Fibroblast of skin of back (primary cell): Measurements from ENCODE around the gene SLC29A4. TPM values are rescaled to one million over a fixed set of nuclear protein-coding genes. Genes with fewer than 3 reads are reported as not detected.
"Not testable (repeated sequence)": the region's sequence is repeated elsewhere in the genome, so short reads cannot be mapped to it uniquely, and the experiment has no call there.

Experiments used
- DNase-seq: peaks from one replicate; pipeline ENCODE4 v3.0.0-alpha.2; 2013
- polyA plus RNA-seq, 2 experiments: library from polyadenylated mRNA; unstranded; fragments of 120-200 nt; gene quantifications; one replicate each; pipeline ENCODE4 v1.2.1, GENCODE V29; 2013; ENCODE audit not compliant: insufficient read length in 2 of 2

SLC29A4 gene, protein sequence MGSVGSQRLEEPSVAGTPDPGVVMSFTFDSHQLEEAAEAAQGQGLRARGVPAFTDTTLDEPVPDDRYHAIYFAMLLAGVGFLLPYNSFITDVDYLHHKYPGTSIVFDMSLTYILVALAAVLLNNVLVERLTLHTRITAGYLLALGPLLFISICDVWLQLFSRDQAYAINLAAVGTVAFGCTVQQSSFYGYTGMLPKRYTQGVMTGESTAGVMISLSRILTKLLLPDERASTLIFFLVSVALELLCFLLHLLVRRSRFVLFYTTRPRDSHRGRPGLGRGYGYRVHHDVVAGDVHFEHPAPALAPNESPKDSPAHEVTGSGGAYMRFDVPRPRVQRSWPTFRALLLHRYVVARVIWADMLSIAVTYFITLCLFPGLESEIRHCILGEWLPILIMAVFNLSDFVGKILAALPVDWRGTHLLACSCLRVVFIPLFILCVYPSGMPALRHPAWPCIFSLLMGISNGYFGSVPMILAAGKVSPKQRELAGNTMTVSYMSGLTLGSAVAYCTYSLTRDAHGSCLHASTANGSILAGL
- polyA plus RNA-seq (2013, experiment 1 of 2; ENCODE audit: insufficient read length): 6.7 TPM
- polyA plus RNA-seq (2013, experiment 2 of 2; ENCODE audit: insufficient read length): 7.5 TPM

DNA sequence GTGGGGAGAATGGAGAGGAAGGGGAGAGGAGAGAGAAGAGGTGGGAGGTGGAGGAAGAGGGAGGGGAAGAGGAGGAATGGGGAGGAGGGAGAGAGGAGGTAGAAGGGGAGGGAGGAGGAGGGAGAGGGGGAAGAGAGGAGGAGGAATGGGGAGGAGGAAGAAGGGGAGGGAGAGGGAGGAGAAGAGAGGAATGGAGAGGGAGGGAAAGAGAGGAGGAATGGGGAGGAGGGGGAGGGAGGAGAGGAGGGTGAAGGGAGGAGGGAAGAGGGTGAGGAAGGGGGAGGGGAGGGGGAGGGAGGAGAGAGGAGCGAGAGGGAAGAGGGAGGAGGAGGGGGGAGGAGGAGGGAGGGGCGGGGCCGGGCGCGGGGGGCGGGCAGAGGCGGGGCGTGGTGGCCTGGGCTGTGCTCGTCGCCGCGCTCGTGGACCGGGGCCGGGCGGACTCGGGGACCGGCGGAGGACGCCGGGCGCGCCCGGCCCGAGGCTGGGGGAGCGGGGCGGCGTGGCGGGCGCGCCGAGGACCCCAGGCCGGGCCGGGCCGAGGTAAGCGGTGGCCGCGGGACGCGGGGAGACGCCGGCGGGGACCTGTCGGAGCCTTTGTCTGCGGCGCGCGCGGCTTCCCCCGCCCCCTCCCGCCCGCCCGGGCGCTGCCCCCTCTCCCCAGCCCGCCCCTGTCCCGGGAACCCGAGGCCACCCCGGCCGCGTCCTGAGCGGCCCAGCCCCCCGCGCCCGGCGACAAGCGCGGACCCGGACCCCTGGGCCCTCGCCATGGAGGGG, at the start of gene SLC29A4:
TSS of gene SLC29A4 (plus strand) at position 401 of the 774 bp plus-strand sequence. CDS start 4,874 bp downstream, outside the sequence.
- DNase-seq: peak; percentile 36

DNA sequence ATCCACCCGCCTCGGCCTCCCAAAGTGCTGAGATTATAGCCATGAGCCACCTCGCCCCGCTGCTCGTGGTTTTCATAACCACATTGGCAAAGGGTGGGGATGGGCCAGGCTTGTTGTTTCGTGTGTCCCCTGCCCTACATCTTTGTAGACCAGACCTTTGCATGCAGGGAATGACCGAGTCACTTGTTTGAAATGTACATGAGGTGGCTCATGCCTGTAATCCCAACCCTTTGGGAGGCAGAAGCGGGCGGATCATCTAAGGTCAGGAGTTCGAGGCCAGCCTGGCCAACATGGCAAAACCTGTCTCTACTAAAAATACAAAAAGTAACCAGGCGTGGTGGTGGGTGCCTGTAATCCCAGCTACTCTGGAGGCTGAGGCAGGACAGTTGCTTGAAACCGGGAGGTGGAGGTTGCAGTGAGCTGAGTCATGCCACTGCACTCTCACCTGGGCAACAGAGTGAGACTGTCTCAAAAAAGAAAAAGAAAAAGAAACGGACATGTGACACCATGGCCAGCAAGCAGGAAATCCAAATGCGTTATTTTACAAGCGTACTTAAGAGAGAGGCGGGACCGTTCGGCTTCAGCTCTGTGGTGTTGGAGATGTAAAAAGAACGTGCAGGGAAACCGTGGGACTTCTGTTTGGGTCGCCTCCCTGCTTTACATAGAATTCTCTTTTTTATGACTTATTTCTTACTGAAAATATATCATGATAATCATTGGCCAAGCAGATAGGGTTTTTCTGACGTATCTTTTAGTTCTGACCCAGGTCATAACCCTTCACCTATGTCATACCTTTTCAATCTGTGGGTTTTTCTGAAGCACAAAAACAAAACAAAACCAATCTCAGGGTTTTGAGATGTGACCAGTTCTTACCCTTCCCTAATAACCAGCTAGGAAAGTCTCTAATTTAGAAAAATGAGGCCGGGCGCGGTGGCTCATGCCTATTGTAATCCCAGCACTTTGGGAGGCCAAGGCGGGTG, 47.6 kb upstream of the SLC29A4 start:
- DNase-seq: peak; percentile 43

DNA sequence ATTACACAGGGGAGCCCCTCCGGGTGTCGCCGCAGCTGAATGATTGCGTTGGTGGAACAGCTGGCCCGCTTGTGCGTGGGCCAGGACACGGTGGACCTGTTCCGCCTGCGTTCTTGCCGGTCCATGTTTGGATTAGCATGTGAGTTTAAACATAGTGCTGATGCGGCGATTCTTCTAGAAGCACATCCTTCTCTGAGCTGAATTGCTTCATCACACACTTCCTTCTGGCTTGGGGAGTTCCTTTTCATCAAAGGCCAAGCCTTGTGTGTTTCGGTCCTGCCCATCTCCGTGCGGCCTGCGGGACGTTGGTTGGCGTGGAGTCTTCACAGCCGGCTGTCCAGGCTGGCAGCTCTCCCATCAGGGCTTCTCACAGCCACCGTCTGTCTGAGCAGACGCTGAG, 45.5 kb upstream of the SLC29A4 start:
- peak; percentile 11 for DNase-seq

DNA sequence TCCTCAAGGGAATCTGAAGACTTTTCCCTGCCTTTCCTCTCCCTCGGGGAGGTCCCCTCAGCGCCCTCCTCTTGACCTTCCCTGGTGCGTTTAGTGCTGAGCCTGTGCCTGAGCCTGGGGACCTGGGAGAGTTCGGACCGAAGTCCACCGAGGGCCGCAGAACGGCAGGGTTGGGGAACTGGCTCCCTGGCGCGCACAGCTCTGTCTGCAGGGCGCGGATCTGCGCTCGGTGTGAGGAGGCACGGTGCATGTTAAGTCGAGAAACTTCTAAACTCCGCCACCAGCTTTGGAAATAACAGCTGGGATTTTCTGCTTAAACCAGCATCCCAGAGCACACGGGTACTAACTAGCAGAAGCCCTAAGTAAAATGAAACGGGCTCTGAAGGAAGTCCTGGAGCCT, 44.2 kb upstream of the SLC29A4 start:
- no peak for DNase-seq

DNA sequence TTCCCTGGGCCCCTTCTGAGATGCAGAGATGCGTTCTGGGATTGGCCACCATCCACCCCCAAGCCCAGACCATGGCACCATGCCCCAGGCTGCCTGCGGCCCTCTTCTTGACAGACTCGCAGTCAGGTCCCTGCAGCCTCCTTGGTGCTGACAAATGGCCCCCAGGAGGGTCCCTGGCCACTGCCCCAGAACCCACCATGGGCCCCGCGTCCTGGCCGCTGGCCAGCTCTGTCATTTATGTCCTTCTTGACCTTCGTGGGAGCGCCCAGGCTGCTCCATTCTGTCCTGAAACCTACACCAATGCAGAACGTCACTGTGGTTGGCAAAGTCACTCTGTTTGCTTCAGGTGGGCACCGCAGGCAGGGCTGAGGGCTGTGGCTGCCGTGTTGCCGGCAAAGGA, 39.5 kb upstream of the SLC29A4 start:
- no peak for DNase-seq

DNA sequence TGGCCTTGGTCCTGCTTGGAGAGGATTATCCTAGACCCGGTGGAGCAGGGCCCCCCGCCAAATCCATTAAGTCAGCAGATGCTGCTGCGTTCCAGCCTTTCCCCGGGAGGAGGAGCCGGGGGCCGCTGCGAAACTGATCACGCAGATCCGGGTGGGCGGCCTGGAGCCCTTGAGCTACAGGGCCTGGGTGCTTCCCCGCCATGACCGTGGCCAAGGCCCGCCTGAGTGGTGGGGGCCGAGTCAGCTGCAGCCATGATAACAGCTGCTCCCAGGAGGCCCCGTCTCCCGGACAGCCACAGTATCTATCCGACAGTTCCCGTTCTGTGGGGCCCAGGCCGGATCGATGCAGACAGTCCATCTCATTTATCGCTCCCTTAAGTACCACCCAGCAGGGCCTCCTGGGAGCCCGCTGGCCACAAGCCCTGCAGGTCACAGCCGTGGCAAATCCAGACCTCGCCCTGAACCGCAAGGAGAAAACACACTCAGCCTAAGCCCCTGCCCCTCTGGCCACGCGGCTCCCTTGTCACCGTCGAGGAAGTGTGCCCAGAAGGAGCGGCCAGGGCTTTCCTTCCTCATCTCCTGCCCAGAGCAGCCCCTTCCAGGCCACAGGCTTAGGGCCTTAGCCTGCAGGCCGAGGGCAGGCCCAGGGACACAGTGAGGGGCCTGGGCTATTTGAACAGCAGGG, 34.4 kb upstream of the SLC29A4 start:
- no peak for DNase-seq

DNA sequence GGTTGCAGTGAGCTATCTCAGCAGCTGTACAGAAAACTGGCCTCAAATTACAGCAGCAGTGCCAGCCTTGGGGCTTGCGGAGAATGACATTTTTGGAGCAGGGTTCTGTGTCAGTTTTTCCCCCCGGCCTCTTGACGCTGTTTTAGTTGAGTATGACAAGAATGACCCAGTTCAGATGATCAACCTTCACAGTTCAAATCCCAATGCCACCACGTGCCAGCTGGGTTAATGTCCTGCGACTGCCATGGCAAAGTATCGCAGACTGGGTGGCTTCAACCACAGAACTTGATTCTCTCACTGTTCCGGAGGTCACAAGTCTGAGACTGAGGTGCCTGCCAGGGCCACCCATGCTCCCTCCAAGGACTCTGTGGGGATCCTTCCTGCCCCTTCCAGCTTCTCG, 32.0 kb upstream of the SLC29A4 start:
- not testable (repeated sequence) for DNase-seq

DNA sequence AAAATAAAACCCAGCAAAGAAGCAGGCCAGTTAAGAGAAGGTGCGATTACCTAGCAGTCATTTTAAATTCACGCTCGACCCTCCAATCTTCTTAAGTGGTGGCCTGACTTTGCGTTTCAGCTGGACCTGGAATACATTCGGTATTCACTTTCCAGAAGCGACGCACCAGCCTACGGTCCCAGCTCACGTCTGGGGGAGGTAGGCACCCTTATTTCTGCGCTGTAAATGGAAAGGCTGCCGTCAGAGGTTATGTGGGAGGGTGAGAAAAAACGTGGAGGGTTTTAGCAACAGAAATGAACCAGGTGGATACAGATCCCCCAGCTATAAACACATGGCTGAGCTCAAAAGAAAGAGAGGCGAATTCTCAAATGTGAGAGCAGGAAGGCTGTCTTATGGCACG, 29.2 kb upstream of the SLC29A4 start:
- not testable (repeated sequence) for DNase-seq

DNA sequence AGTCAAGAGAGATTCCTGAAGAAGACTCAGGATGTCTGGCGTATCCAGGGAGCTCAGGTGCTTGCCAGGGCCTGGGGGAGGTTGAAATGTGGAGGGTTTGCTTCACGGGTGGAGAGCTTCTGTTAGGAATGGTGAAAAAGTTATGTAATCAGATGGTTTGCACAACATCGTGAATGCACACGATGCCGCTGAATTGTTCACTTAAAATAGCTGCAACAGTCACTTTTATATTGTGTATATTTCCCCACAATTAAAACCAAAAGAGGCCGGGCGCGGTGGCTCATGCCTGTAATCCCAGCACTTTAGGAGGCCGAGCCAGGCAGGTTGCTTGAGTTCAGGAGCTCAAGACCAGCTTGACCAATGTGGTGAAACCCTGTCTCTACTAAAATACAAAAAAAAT, 28.4 kb upstream of the SLC29A4 start:
- DNase-seq: not testable (repeated sequence)

DNA sequence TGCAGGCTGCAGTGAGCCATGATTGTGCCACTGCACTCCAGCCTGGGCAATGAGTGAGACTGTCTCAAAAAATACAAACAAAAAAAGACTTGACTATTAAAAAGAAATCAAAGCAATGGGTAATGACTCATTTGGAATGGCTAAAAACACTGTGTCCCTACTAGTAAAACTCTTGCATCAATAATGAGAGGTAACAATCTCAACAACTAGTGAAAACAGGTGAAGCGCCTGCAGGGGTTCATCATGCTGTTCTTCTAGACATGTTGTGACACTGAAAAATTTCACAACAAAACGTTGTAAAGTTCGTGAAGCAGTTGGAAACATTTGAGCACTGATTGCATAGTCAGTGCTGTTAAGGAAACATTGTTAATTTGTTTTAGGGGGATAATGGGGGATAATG, 26.9 kb upstream of the SLC29A4 start:
- no peak for DNase-seq

DNA sequence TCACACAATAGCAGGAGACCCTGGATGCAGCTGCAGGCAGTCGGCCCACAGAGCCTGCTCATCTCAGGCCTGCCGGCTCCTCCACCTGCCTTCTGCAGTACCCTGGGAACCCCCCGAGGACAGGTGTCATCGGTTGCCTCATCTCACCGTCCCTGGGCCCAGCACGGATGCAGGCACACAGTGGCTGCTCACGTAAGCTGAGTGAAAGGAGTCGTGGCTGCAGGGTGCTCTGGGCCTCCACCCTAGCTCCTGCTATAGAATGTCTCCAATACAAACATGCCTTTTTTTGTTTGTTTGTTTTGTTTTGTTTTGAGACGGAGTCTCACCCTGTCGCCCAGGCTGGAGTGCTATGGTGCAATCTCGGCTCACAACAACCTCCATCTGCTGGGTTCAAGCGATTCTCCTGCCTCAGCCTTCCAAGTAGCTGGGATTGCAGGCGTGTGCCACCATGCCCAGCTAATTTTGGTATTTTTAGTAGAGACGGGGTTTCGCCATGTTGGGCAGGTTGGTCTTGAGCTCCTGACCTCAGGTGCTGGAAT, 22.1 kb upstream of the SLC29A4 start:
- DNase-seq: not testable (repeated sequence)

DNA sequence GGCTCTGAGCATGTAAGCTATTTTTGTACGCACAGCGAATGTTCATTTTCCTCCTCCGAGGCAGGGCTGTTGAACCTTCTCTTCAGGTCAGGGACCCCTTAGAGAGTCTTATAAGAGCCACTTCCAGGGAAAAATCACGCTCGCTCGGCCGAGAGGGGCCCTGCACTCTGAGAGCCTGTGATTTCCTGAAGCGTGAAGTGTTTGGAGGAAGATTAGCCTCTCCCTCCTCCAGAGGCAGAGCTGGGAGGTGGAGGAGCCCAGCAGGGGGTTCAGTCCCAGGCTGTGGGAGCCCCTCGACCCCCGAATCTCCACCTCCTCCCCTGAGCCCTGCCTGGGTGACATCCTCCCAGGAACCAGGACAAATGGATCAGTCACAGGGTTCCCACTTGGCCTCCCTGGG, 19.7 kb upstream of the SLC29A4 start:
- DNase-seq: not testable (repeated sequence)

DNA sequence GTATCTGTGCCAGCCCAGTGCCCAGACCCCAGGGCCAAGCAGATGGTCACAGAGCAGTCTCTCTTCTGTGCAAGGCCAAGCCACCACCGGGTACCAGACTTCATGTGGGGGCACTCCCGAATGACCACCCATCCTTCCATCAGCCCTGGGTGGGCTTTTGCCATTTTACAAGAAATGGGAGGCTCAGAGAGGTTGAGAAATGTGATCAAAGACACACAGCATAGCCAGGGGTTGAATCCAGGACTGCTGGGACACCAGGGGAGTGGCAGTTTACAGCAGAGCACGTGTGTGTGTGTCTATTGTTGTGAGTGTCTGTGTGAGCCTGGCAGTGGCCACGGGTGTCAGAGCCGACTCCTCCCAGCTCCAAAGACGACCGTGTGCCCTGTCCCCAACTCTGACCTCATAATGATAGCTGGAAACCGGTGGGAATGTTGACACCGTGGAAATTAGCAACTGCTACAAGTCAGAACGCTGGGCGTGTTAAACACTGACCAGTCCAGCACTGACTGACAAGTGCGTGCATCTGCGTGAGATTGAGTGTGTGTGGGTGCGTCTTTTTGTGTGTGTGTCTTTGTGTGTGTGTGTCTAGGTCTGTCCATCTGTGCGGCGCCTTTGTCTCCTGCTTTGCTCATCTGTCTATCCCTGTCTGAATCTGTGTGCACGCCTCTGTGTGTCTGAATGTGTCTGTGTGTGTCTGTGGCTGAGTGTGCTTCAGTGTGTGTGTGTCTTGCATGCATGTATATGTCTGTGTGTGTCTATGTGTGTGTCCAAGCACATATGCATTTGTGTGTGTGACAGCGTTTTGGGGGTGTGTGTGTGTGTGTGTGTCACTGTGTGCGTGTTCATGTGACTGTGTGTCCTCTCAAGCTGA, 17.2 kb upstream of the SLC29A4 start:
- DNase-seq: no peak

DNA sequence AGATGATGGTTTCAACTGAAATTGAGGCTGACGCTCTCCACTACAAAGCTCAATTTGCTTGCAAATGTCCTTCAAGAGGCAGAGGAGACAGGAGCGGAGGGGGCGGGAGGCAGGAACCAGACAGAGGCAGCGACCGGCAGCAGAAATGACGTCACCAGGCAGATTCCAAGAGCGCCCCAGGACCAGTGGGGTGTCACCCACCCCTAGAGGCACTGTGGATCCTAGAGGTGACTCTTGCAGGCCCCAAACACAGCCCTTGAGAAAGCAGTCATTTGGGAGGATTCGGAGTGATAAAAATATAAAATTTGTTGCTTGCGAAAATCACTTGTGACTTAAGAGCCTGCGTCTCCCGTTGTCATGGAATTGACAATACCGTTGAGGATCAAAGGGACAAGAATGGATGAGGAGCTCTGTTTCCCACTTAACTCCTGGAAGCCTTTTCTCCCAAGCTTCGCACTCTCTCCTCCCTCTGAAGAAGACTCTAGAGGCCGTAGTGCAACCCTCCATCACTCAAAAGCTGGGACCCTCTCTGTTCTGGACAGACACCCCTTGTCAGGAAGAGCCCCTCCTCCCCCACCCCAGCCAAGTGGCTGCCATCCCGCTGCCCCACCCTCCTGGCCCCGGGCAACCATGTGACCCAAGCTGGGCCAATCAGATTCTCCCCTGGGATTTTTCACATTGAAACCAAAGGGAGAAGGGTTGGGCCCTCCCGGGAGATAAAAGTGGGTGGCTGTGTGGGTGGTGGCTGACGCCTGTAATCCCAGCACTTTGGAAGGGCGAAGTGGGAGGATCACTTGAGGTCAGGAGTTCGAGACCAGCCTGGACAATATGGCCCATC, 16.3 kb upstream of the SLC29A4 start:
- no peak for DNase-seq

DNA sequence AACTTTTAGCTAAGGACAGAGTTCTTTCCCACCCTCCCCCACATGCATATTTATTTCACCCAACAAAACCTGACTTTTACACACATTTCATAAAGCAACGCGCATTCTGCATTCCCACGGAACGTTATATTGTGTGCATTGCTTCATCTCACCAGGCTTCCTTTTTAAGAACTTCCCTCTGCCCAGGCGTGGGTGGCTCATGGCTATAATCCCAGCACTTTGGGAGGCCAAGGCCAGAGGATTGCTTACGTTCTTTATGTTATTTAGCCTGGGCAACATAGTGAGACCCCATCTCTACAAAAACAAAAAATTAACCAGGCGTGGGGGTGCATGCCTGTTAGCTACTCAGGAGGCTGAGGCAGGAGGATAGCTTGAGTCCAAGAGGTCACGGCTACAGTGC, 14.9 kb upstream of the SLC29A4 start:
- DNase-seq: not testable (repeated sequence)

DNA sequence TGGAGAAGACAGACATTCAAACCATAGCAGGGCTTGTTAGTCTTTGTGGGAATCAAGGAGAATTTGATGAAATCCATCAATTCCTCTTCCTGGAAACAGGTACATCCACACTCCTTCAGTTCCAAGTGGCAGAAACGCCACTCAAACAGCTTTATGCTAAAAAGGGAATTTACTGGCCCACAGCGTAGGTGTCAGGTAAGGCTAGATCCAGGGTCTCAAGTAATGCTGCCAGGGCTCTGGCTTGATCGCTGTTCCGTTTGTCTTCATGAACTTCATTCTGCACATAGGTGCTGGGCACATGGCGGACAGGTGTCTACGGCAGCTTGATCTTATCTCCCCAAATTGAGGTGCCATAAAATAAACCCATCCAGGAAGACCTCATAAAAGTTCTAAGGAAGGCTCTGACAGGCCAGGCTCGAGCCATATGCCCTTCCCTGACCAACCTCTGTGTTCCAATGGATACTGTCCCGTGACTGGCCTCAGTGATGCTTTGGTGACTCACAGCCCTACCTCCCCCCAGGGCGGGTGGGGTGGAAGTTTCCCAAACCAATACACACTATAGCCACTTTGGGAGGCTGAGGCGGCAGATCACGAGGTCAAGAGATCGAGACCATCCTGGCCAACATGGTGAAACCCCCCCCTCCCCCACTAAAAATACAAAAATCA, 12.6 kb upstream of the SLC29A4 start:
- not testable (repeated sequence) for DNase-seq

DNA sequence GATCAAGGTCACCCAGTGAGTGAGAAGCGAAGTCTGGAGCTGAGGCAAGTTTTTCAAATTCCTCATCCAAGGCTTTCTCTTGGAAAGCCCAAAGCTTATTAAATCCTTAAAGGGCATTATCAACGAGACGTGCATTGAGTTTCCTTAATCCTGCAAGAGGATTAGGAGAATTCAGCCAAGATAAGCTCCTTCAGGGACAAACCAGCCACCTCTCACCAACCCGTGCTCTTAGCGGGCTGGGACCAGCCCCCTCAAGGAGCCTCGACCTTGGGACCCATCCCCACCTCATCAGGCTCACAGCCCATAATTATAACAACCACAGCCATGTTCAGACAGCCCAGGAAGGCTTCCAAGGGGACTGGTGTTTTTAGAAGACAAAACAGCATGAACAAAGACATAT, 12.0 kb upstream of the SLC29A4 start:
- no peak for DNase-seq

DNA sequence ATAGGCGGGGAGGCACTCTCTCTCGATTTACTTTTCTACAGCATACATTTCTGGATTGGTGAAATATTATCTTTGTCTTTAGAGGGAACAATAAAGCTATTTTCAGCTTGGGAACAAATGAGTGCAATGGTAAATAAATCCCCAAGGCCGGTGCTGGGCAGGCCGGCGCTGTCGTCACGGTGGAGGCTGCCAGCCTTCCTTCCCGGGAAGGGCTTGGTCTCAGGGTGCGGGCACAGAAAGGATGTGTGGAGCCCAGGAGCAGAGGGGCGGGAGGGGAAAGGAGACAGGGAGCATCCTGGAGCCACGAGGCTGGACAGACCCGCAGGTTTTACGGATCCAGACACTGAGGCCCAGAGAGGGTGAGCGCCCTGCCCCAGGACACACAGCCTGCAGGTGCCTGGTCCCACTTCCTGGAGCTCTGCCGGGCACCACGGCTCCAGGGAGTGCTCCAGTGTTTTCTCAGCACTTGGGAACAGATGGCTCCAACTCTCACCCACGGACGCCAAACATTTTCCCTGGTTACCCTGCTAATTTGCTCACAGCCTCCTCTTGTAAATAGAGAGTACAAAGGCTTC, 8.8 kb upstream of the SLC29A4 start:
- DNase-seq: not testable (repeated sequence)
